ENCODE results near the gene HNRNPC.

HNRNPC gene

GRCh38 chr14:21248739-21249411 lies 20.4 kb downstream of the HNRNPC start:
- H3K9ac ChIP-seq = no peak overlapping the region
- no peak overlapping the region for H3K27ac ChIP-seq
- peaks cover 13% of the 10 kb centered on the region; the same call in 1 of the 2 replicates for H3K9me3 ChIP-seq
- H4K20me1 ChIP-seq = peaks cover 100% of the 10 kb centered on the region
- H3K36me3 ChIP-seq = peaks cover 99% of the 10 kb centered on the region
- H3K4me2 ChIP-seq = no peak overlapping the region
- H3K4me3 ChIP-seq = no peak overlapping the region
- no peaks in the 10 kb centered on the region for H3K4me1 ChIP-seq
- no peak for TF ChIP-seq Cebpa-rat (IDR thresholded peaks at IDR 0.05)
- H3K27me3 ChIP-seq = no peaks in the 10 kb centered on the region

- Histone ChIP-seq H3K4me2 (no peak overlapping the region), H3K9me3 (peaks cover 13% of the 10 kb centered on the region; the same call in 1 of the 2 replicates), H4K20me1 (peaks cover 100% of the 10 kb centered on the region), H3K27ac (no peak overlapping the region), H3K27me3 (no peaks in the 10 kb centered on the region), H3K4me3 (no peak overlapping the region), H3K9ac (no peak overlapping the region), H3K36me3 (peaks cover 99% of the 10 kb centered on the region), H3K4me1 (no peaks in the 10 kb centered on the region)
- TF ChIP-seq Cebpa-rat (IDR thresholded peaks at IDR 0.05) = no peak
These were observed 20.9 kb downstream of the HNRNPC start for GRCh38 chr14:21248338-21248737.

- peaks cover 3% of the 10 kb centered on the region; the same call in 1 of the 2 replicates for H3K4me1 ChIP-seq
- H3K27me3 ChIP-seq = no peaks in the 10 kb centered on the region
- H3K36me3 ChIP-seq = peaks cover 96% of the 10 kb centered on the region
- no peak overlapping the region for H3K9ac ChIP-seq
- no peak overlapping the region for H3K4me2 ChIP-seq
- TF ChIP-seq Cebpa-rat (IDR thresholded peaks at IDR 0.05) = no peak
- peaks cover 100% of the 10 kb centered on the region for H4K20me1 ChIP-seq
- peaks cover 5% of the 10 kb centered on the region; the same call in 1 of the 2 replicates for H3K9me3 ChIP-seq
- no peak overlapping the region for H3K4me3 ChIP-seq
- H3K27ac ChIP-seq = no peak overlapping the region
These were observed 23.4 kb downstream of the HNRNPC start for GRCh38 chr14:21245813-21246212.

- Histone ChIP-seq H4K20me1 (peaks cover 100% of the 10 kb centered on the region), H3K4me2 (no peak overlapping the region), H3K27me3 (no peaks in the 10 kb centered on the region), H3K9ac (no peak overlapping the region), H3K27ac (no peak overlapping the region), H3K4me1 (peaks cover 10% of the 10 kb centered on the region), H3K4me3 (no peak overlapping the region), H3K9me3 (no peaks in the 10 kb centered on the region), H3K36me3 (peaks cover 96% of the 10 kb centered on the region)
- no peak for TF ChIP-seq Cebpa-rat (IDR thresholded peaks at IDR 0.05)
These were observed 24.7 kb downstream of the HNRNPC start for GRCh38 chr14:21244544-21244943.

GRCh38 chr14:21241218-21241819 lies 27.9 kb downstream of the HNRNPC start:
- H3K9ac ChIP-seq = no peak overlapping the region

GRCh38 chr14:21240417-21240816 lies 28.8 kb downstream of the HNRNPC start:
- no peak overlapping the region for H3K27ac ChIP-seq
- peaks cover 93% of the 10 kb centered on the region for H3K36me3 ChIP-seq
- H3K27me3 ChIP-seq = no peaks in the 10 kb centered on the region
- H3K4me2 ChIP-seq = no peak overlapping the region
- peaks cover 100% of the 10 kb centered on the region for H4K20me1 ChIP-seq
- no peak for TF ChIP-seq Cebpa-rat (IDR thresholded peaks at IDR 0.05)
- no peak overlapping the region for H3K9ac ChIP-seq
- peaks cover 19% of the 10 kb centered on the region for H3K4me1 ChIP-seq
- H3K4me3 ChIP-seq = no peak overlapping the region
- no peaks in the 10 kb centered on the region for H3K9me3 ChIP-seq

More at GRCh38 chr14:21241218-21241819, 27.9 kb downstream of the HNRNPC start:
- no peak overlapping the region for H3K4me3 ChIP-seq
- no peak overlapping the region for H3K4me2 ChIP-seq
- H3K4me1 ChIP-seq = peaks cover 19% of the 10 kb centered on the region
- no peaks in the 10 kb centered on the region for H3K27me3 ChIP-seq
- H3K9me3 ChIP-seq = no peaks in the 10 kb centered on the region
- H3K27ac ChIP-seq = no peak overlapping the region
- peaks cover 100% of the 10 kb centered on the region for H4K20me1 ChIP-seq
- peaks cover 93% of the 10 kb centered on the region for H3K36me3 ChIP-seq
- no peak for TF ChIP-seq Cebpa-rat (IDR thresholded peaks at IDR 0.05)

GRCh38 chr14:21238823-21239518 lies 30.3 kb downstream of the HNRNPC start:
- peaks cover 19% of the 10 kb centered on the region for H3K4me1 ChIP-seq
- H3K27ac ChIP-seq = no peak overlapping the region
- H3K9ac ChIP-seq = no peak overlapping the region
- H3K4me3 ChIP-seq = no peak overlapping the region
- no peak overlapping the region for H3K4me2 ChIP-seq
- no peaks in the 10 kb centered on the region for H3K27me3 ChIP-seq
- TF ChIP-seq Cebpa-rat (IDR thresholded peaks at IDR 0.05) = no peak
- peaks cover 100% of the 10 kb centered on the region for H4K20me1 ChIP-seq
- peaks cover 93% of the 10 kb centered on the region for H3K36me3 ChIP-seq
- H3K9me3 ChIP-seq = no peaks in the 10 kb centered on the region

- no peaks in the 10 kb centered on the region for H3K27me3 ChIP-seq
- no peak overlapping the region for H3K9ac ChIP-seq
- H3K4me1 ChIP-seq = peaks cover 19% of the 10 kb centered on the region
- TF ChIP-seq Cebpa-rat (IDR thresholded peaks at IDR 0.05) = no peak
- H4K20me1 ChIP-seq = peaks cover 100% of the 10 kb centered on the region
- H3K4me3 ChIP-seq = no peak overlapping the region
- no peak overlapping the region for H3K27ac ChIP-seq
- H3K4me2 ChIP-seq = no peak overlapping the region
- H3K36me3 ChIP-seq = peaks cover 93% of the 10 kb centered on the region
- H3K9me3 ChIP-seq = no peaks in the 10 kb centered on the region
These were observed 32.1 kb downstream of the HNRNPC start for GRCh38 chr14:21236948-21237797.

GRCh38 chr14:21234112-21234511 lies 35.1 kb downstream of the HNRNPC start:
- peaks cover 100% of the 10 kb centered on the region for H4K20me1 ChIP-seq
- H3K27ac ChIP-seq = no peak overlapping the region
- no peak overlapping the region for H3K9ac ChIP-seq
- no peak for TF ChIP-seq Cebpa-rat (IDR thresholded peaks at IDR 0.05)
- H3K36me3 ChIP-seq = peaks cover 97% of the 10 kb centered on the region
- no peak overlapping the region for H3K4me2 ChIP-seq
- H3K27me3 ChIP-seq = no peaks in the 10 kb centered on the region
- peaks cover 5% of the 10 kb centered on the region for H3K4me1 ChIP-seq
- H3K9me3 ChIP-seq = no peaks in the 10 kb centered on the region
- H3K4me3 ChIP-seq = no peak overlapping the region

Measured in BLaER1 (cell line).